AG09319 (cell line): ENCODE data around the gene CAPZA2.
A peak's percentile ranks its signal among the peaks of the same experiment; 100 is the strongest.
"Not testable (repeated sequence)": the region's sequence is repeated elsewhere in the genome, so short reads cannot be mapped to it uniquely, and the experiment has no call there.

Experiments used
- DNase-seq: peaks from one replicate; pipeline ENCODE4 v3.0.0-alpha.2; 2010; ENCODE audit warnings: low read depth; ENCODE audit errors: extremely low read depth
- TF ChIP-seq, protein P1 (sequence below): IDR thresholded peaks from 2 replicates; pipeline ENCODE4 v1.5.1; 2011; ENCODE audit warnings: low read depth, mild to moderate bottlenecking, inconsistent platforms, low read length, moderate library complexity

The CAPZA2 gene

DNA sequence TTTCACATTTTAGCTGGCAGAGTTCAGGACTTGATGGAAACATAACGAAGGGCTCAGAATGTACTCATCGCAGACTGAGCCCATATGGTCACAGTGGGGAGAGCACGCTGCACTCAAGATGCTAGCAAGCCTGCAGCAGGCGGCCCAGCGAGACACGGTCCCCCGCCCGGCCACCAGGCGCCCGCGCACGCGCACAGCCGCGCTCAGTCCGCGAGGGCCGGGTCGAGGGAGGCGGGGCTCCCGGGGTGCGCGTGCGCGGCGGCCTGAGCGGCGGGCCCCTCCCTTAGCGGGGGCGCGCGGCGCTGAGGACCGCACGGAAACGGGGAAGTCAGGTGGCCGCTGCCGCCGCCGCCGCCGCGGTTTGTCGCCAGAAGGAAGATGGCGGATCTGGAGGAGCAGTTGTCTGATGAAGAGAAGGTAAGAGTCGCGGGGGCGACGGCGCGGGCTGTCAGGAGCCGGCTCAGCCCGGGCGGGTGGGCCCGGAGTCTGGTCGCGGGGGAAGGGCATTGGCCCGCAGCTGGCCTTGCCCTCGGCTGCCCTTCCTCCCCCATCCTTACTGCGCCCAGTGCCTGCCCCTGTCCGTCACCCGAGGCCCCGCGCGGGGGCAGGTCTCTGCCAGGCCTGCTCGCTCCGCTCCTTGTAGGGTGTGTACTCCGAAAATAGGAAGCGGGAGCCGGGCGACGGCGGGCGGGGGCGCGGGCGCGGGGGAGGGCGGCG, at the start of gene CAPZA2:
CAPZA2 (plus strand) TSS at position 354 of the 717 bp plus-strand sequence; CDS start at position 379, 25 bp downstream.
- TF ChIP-seq, protein P1, sequence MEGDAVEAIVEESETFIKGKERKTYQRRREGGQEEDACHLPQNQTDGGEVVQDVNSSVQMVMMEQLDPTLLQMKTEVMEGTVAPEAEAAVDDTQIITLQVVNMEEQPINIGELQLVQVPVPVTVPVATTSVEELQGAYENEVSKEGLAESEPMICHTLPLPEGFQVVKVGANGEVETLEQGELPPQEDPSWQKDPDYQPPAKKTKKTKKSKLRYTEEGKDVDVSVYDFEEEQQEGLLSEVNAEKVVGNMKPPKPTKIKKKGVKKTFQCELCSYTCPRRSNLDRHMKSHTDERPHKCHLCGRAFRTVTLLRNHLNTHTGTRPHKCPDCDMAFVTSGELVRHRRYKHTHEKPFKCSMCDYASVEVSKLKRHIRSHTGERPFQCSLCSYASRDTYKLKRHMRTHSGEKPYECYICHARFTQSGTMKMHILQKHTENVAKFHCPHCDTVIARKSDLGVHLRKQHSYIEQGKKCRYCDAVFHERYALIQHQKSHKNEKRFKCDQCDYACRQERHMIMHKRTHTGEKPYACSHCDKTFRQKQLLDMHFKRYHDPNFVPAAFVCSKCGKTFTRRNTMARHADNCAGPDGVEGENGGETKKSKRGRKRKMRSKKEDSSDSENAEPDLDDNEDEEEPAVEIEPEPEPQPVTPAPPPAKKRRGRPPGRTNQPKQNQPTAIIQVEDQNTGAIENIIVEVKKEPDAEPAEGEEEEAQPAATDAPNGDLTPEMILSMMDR = no peak
- DNase-seq = peak; percentile 70

- no peak for DNase-seq
- TF ChIP-seq, protein P1 = no peak
These were observed 49.5 kb upstream of the CAPZA2 start for GRCh38 chr7:116812860-116813259.

DNA sequence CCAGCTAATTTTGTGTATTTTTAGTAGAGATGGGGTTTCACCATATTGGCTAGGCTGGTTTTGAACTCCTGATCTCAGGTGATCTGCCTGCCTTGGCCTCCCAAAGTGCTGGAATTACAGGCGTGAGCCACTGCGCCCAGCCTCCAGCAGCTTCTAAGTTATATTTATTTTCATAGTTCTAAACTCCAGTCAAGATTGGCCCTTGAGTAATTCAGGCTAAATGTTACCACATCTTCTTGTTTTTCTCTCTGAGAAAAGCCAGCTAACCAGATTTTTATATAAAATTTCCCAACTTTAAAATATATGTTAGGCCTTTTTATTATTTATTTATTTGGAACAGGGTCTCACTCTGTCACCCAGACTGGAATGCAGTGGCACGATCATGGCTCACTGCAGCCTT, 49.0 kb upstream of the CAPZA2 start:
- DNase-seq = not testable (repeated sequence)

- no peak for DNase-seq
- TF ChIP-seq, protein P1 = no peak
These were observed 47.3 kb upstream of the CAPZA2 start for GRCh38 chr7:116815041-116815440.

GRCh38 chr7:116820149-116820548, 42.2 kb upstream of the CAPZA2 start:
- TF ChIP-seq, protein P1 = no peak

GRCh38 chr7:116821647-116822046, 40.7 kb upstream of the CAPZA2 start:
- DNase-seq = not testable (repeated sequence)

More at GRCh38 chr7:116820149-116820548, 42.2 kb upstream of the CAPZA2 start:
- DNase-seq = no peak

- TF ChIP-seq, protein P1 = no peak
- DNase-seq = no peak
These were observed 37.9 kb upstream of the CAPZA2 start for GRCh38 chr7:116824449-116824848.

DNA sequence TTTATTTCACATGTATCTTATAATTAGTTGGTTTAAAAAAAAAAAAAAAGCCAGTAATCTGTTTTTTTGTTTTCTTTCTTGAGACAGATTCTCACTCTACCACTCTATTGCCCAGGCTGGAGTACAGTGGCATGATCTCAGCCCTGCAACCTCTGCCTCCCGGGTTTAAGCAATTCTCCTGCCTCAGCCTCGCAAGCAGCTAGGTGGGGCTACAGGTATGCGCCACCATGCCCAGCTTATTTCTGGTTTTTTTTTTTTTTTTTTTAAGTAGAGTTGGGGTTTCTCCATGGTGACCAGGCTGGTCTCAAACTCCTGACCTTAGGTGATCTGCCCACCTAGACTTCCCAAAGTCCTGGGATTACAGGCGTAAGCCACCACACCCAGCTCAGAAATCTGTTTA, 34.1 kb upstream of the CAPZA2 start:
- no peak for DNase-seq
- TF ChIP-seq, protein P1 = no peak
